ENCODE measurements around the gene GNAS. TPM values are rescaled to one million over a fixed set of nuclear protein-coding genes. Genes with fewer than 3 reads are reported as not detected.

The GNAS gene
- polyA plus RNA-seq, 3 donors from 2014 or later: 70.1 to 127 (median 107) TPM

DNA sequence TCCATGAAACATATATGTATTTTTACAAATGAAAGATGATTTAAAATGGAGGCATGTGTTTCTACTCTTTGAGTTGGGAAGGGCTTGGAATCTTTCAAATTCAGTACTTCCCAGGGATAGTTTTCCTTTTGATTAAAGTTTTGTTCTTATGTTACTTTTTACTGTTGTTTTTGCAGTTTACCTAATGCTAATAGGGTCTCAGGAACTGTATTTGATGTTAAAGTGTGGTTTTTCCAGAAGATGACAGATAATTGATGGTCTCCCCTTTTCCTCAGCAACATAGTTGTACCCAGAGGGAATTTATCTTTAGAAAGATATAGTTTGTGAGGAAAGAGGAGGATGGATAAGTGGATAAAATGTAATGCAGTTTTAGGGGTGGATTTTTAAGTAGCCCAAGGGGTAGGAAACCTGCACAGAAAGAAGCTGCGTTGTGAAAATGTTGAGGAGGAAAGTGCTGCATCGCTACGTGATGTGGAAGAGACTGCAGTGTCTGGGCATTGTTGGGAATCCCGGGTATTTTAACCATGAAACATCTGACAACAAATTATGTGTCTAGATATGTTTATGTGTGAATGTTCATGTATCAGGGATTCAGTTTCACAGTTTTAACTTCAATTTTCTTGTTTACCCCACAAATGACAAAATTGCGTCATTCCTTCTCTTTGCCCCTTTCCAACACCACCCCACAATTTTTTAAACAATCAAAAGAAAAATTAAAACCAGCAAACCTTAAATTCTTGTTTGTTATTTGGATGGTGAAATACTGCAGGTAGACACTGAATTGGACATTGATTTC lies 42.3 kb downstream of the GNAS start:
- Mint-ChIP-seq H3K27me3 (ENCODE audit: low read depth in 3 of 3) (peaks cover 9 to 15% (median 10%) of the 10 kb centered on the region in 3 donors), H3K4me3 (peak overlapping the region; percentile 31 to 74 (median 50)), H3K9me3 (no peaks in the 10 kb centered on the region), H3K4me1 (peaks cover 55 to 72% of the 10 kb centered on the region in 2 donors), H3K36me3 (no peaks in the 10 kb centered on the region), H3K27ac (peak overlapping the region; percentile 80 to 88 (median 86))
- DNase-seq: no peak

DNA sequence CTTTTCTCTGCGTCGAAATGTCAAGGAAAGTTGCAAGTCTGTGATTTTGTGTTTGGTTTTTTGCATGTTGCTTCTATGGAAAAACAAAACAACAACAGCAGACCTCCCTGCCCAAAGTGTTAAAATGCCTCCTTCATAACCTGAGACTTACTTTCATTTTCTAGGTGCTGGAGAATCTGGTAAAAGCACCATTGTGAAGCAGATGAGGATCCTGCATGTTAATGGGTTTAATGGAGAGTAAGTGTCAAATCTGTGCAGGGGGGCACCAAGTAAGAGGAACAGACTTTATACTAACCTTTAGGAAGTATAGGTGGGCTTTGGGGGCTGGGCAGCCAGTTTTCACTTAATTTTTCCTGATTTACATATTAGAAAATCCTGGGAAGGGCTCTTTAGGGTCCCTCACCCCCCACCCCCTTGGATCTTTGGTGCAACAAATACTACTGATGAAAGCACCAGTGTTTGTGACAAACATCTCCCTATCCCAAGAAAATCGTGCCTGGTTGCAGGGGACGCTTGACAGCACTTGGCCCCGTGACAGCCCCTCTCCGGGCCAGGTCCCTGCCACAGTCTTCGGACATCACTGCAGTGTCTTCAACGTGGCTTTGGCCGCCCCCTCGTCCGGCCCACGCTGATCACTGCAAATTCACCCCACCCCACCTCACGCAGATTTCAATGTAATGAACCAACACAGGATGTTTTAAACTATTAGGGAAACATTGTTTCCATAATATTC lies 43.1 kb downstream of the GNAS start:
- H3K36me3 Mint-ChIP-seq: no peaks in the 10 kb centered on the region
- peak overlapping the region; percentile 80 to 88 (median 86) for H3K27ac Mint-ChIP-seq
- peaks cover 59 to 80% of the 10 kb centered on the region in 2 donors for H3K4me1 Mint-ChIP-seq
- peak; percentile 17 to 32 (median 20) for DNase-seq
- H3K9me3 Mint-ChIP-seq: no peaks in the 10 kb centered on the region
- H3K27me3 Mint-ChIP-seq (ENCODE audit: low read depth in 3 of 3): peaks cover 8 to 14% (median 8%) of the 10 kb centered on the region in 3 donors
- peak overlapping the region; percentile 31 to 74 (median 50) for H3K4me3 Mint-ChIP-seq

DNA sequence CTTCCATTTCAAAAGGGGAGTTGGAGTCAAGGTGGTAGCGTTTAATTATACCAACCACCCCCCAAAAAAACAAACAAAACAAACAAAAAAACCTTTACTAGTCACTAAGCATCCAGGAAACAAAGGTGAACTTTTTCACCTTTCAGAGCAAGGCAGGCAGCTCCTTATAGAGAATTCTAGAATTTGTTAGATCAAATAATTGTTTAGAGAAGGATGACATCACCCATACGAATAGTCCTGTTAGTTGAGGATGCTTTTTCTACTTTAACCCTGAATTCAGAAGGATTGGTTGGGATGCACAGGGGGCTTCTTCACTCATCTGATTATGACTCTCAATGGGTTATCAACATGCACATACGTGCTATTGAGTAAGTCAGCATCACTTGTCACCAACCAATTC lies 44.3 kb downstream of the GNAS start:
- no peaks in the 10 kb centered on the region for H3K36me3 Mint-ChIP-seq
- no peak overlapping the region for H3K4me3 Mint-ChIP-seq
- peak overlapping the region; percentile 12 to 88 (median 84) for H3K27ac Mint-ChIP-seq
- H3K27me3 Mint-ChIP-seq (ENCODE audit: low read depth in 3 of 3): peaks cover 6 to 12% (median 7%) of the 10 kb centered on the region in 3 donors
- H3K4me1 Mint-ChIP-seq: peaks cover 59 to 90% of the 10 kb centered on the region in 2 donors
- no peaks in the 10 kb centered on the region for H3K9me3 Mint-ChIP-seq
- DNase-seq: no peak

DNA sequence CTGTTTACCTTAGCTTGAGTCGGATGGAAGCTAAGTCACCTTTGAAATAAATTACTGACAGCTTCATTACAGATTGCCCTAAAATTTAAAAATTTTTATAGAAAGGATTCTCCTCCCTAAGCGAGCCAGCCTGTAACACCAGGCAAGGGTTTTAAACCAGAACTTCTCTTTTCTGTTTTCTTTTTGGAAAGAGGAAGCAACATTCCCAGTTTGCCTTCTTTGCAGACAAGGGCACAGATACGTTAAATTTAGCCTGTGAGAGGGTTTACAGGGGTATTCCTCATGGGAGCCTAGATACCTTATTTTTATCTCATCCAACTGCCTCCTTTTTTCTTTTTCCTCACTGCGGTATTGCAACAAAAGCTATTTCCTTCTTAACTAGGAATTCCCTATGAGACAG lies 45.0 kb downstream of the GNAS start:
- no peak overlapping the region for H3K4me3 Mint-ChIP-seq

DNA sequence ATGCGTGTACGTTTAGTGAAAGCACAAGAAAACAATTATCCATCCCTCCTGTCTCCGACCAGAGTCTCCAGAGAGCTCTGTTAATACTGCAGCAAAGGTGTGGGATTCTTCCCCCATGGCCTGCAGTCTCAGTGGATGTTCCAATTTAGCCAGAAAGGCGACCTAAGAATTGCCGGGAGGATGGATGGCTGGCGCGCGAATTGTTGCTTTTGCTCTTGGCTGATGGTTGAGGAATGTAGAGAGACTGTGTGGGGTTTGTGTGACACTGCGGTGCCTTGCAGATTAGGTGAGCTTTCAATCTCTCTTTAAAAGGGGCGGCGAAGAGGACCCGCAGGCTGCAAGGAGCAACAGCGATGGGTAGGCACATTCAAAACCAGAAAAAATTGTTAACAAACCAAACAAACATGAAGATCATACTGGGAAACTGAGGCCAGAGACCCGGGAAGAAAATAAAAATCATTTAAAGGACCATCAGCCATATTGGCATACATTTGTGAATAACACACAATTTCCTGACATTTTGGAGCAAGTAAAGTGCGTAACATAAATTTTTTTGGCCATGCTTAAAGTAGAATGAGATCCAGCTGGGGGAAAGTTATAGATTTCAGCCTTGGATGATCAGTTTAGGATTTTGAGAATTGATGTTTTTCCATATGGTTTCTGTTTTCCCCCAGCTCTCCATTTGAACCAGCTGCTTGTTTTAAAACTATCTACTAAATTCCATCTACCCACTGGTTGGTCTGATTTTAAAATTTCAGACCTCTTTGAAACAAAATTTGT lies 46.3 kb downstream of the GNAS start:
- peaks cover 0 to 3% (median 1%) of the 10 kb centered on the region in 3 donors for H3K27me3 Mint-ChIP-seq (ENCODE audit: low read depth in 3 of 3)
- no peak for DNase-seq
- H3K27ac Mint-ChIP-seq: peak overlapping the region in 3 of 6 donors; percentile 53 to 68 (median 55)
- H3K36me3 Mint-ChIP-seq: peaks cover 0 to 7% (median 0%) of the 10 kb centered on the region in 3 donors
- H3K9me3 Mint-ChIP-seq: no peaks in the 10 kb centered on the region
- peaks cover 58 to 90% of the 10 kb centered on the region in 2 donors for H3K4me1 Mint-ChIP-seq
- no peak overlapping the region for H3K4me3 Mint-ChIP-seq

More for the DNA sequence above, 45.0 kb downstream of the GNAS start:
- H3K9me3 Mint-ChIP-seq: no peaks in the 10 kb centered on the region
- H3K4me1 Mint-ChIP-seq: peaks cover 62 to 94% of the 10 kb centered on the region in 2 donors
- H3K36me3 Mint-ChIP-seq: no peaks in the 10 kb centered on the region
- H3K27me3 Mint-ChIP-seq (ENCODE audit: low read depth in 3 of 3): peaks cover 1 to 7% (median 3%) of the 10 kb centered on the region in 3 donors
- no peak for DNase-seq
- H3K27ac Mint-ChIP-seq: peak overlapping the region; percentile 19 to 88 (median 52)

DNA sequence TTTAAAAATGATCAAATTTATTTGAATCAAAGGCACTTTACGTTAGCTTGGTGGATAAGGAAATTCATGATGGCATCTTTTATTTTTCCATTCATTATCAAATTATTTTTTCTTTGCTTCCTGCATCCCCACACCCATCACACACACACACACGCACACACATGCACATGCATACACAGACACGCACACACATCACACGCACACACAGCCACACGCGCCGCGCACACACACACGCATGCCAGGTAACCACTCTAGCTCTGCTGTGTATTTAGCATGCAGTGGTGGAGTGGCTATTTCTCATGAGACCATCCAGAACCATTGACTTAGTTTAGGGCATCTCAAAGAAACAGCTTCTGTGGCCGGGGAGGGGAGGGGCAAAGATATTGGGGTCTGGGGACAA lies 47.0 kb downstream of the GNAS start:
- peaks cover 0 to 3% (median 1%) of the 10 kb centered on the region in 3 donors for H3K27me3 Mint-ChIP-seq (ENCODE audit: low read depth in 3 of 3)
- H3K9me3 Mint-ChIP-seq: no peaks in the 10 kb centered on the region
- peaks cover 0 to 11% (median 3%) of the 10 kb centered on the region in 3 donors for H3K36me3 Mint-ChIP-seq
- DNase-seq: no peak
- peaks cover 51 to 84% of the 10 kb centered on the region in 2 donors for H3K4me1 Mint-ChIP-seq
- no peak overlapping the region for H3K4me3 Mint-ChIP-seq
- H3K27ac Mint-ChIP-seq: peak overlapping the region in 2 of 6 donors; percentile 47 to 53

DNA sequence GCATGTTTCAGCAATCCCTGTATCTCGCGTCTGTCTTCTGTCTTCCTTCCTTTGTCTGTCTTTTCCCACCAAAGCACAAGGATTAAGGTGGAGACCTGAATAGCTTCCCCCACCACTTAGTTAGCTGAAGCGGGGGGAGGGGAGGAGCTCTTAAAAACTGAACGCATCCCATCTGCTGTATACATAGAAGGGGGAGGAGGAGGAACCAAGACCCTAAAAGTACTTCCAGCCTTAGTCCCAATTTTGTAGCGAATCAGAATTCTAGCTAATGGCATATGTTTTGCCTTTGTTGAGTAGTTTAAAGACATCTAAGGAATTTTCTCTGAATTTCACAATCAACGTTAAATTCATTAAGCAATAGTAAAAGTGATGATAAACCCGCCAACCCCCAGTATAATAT lies 47.9 kb downstream of the GNAS start:
- DNase-seq: no peak
- Mint-ChIP-seq H3K4me3 (no peak overlapping the region), H3K36me3 (peaks cover 0 to 17% (median 12%) of the 10 kb centered on the region in 3 donors)

DNA sequence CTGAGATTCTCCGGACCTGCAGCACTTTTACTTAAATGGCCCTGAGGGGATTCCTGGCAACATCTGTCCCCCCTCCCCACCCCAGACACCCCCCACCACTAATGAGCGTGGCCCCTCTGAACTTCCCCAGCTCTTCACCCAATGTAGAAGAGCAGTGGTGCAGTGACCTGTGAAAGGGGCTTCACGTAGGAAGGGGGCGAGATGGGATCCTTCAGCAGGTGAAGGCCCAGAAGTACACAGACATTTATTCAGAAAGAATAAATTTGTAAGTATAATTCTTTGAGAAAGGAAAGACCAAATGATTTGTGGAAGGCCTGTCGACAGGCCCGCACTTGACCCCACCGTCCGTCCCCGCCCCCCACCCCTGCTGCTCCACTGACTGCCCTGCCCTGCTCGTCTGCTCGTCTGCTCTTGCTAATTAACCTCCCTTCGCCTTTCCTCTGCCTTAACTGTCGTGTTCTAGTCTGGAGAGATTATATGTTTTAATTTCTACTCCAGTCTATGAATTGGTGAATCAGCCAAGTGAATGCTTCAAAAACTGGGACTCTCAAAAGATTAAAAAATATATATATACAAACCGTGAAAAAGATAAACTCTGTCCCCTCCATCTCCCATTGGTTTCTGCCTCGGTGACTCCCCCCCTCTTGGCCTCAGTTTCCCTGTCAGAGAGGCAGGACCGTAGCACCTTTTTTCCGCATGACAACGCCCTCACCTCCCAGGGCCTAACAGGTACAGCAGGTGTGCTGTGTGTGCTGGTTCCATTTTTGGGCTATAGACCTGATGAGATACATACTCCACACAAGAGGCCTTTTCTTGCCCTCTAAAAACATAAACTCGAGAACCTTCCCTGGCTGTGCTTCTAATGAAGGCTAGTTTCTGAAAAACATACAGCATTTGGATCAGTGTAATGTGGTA lies 49.2 kb downstream of the GNAS start:
- no peak for DNase-seq
- Mint-ChIP-seq H3K4me3 (no peak overlapping the region), H3K9me3 (no peaks in the 10 kb centered on the region), H3K36me3 (peaks cover 4 to 24% (median 19%) of the 10 kb centered on the region in 3 donors), H3K27ac (peak overlapping the region in 2 of 6 donors; percentile 2 to 64), H3K4me1 (peaks cover 36 to 67% of the 10 kb centered on the region in 2 donors), H3K27me3 (ENCODE audit: low read depth in 3 of 3) (peaks cover 0 to 3% (median 1%) of the 10 kb centered on the region in 3 donors)

More for the DNA sequence above, 47.9 kb downstream of the GNAS start:
- Mint-ChIP-seq H3K27ac (peak overlapping the region in 1 of 6 donors; percentile 42), H3K4me1 (peaks cover 42 to 75% of the 10 kb centered on the region in 2 donors), H3K9me3 (no peaks in the 10 kb centered on the region), H3K27me3 (ENCODE audit: low read depth in 3 of 3) (peaks cover 0 to 3% (median 1%) of the 10 kb centered on the region in 3 donors)

DNA sequence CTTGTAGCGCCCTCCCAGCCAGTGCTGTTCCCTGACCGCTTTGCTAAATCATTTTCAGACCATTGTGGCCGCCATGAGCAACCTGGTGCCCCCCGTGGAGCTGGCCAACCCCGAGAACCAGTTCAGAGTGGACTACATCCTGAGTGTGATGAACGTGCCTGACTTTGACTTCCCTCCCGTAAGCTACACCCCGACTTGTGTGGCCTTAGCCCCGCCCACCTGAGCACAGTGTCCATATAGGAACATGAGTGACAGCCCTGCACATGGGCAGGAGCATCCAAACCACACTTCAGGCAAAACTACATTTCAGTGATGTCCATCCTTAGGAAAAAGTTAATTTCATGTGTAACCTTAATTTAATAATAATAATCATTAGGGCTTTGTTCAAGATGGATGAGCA lies 51.1 kb downstream of the GNAS start:
- DNase-seq: no peak
- Mint-ChIP-seq H3K27ac (no peak overlapping the region), H3K4me1 (peaks cover 43 to 69% of the 10 kb centered on the region in 2 donors), H3K27me3 (ENCODE audit: low read depth in 3 of 3) (peaks cover 3 to 6% (median 5%) of the 10 kb centered on the region in 3 donors), H3K4me3 (no peak overlapping the region), H3K9me3 (no peaks in the 10 kb centered on the region), H3K36me3 (peaks cover 13 to 32% (median 31%) of the 10 kb centered on the region in 3 donors)

DNA sequence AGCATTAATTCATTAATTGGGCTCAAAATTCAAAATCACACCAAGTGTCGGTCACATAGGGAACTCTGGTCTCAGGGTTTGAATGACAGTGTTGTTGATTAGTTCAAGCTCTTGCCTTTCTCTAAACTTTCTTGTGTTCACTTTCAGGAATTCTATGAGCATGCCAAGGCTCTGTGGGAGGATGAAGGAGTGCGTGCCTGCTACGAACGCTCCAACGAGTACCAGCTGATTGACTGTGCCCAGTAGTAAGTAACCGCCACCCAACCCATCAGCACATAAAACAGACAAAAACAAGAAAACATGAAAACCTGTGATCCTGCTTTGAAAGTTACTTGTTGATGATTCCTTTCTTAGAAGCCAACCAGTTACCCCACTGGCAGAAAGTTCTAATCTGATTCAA lies 52.7 kb downstream of the GNAS start:
- Mint-ChIP-seq H3K27ac (peak overlapping the region in 1 of 6 donors; percentile 35), H3K4me3 (no peak overlapping the region), H3K4me1 (peaks cover 43 to 72% of the 10 kb centered on the region in 2 donors), H3K36me3 (peaks cover 17 to 45% (median 37%) of the 10 kb centered on the region in 3 donors), H3K27me3 (ENCODE audit: low read depth in 3 of 3) (peaks cover 3 to 4% (median 4%) of the 10 kb centered on the region in 3 donors), H3K9me3 (no peaks in the 10 kb centered on the region)
- no peak for DNase-seq

DNA sequence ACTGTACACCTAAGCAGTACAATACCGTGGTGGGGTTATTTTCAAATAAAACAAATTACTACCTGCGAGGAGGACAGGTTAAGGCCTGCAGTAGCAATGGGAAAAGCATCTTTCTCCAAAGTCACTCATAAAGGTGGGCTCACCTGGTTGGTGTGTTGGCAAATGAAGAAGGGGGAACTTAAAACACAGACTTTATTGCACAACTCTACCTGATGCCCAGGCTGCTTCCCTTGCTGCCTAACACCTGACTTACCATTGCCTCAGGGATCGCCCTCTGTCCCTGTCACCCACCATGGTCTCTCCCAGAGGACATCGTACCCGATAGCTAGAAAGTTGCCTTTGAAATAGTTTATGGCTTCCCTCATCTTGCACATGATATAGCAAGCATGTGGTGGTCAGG lies 53.6 kb downstream of the GNAS start:
- Mint-ChIP-seq H3K9me3 (no peaks in the 10 kb centered on the region), H3K27me3 (ENCODE audit: low read depth in 3 of 3) (peaks cover 3 to 4% (median 4%) of the 10 kb centered on the region in 3 donors), H3K4me3 (no peak overlapping the region), H3K27ac (peak overlapping the region in 2 of 6 donors; percentile 17 to 35), H3K4me1 (peaks cover 46 to 67% of the 10 kb centered on the region in 2 donors), H3K36me3 (peaks cover 23 to 54% (median 43%) of the 10 kb centered on the region in 3 donors)
- no peak for DNase-seq

DNA sequence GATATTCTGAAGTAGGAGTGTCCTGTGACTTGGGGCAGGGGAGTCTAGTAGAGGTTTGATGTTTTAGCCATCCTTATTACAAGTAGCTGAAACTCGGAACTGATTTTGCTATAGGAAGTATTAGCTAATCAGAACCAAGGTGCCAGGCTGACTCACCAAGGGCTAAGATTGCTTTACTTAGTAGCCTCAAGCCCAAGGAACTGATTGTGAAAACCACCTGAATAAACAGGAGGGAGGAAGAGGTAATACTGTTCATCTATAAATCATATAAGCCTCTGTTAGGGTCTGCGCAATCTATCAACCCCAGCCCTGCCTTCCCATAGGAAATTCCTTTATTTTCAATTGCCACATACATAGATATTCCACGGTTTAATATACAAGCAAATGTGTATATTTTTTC lies 54.4 kb downstream of the GNAS start:
- Mint-ChIP-seq H3K4me1 (peaks cover 53 to 69% of the 10 kb centered on the region in 2 donors), H3K27me3 (ENCODE audit: low read depth in 3 of 3) (peaks cover 3 to 4% (median 4%) of the 10 kb centered on the region in 3 donors), H3K27ac (peak overlapping the region in 5 of 6 donors; percentile 23 to 95 (median 86)), H3K36me3 (peaks cover 31 to 62% (median 51%) of the 10 kb centered on the region in 3 donors), H3K9me3 (no peaks in the 10 kb centered on the region), H3K4me3 (peak overlapping the region; percentile 42 to 90 (median 84))
- no peak for DNase-seq
